Stimulated activated naive CD8-positive, alpha-beta T cell treated with anti-CD3 and anti-CD28 coated beads, Interleukin-15, amount 100 ng/mL, for 72 hours (primary cell): ENCODE measurements around the gene EGR4.
A peak's percentile ranks its signal among the peaks of the same experiment; 100 is the strongest.

Source experiments
- ATAC-seq: fragments of 150-1000 bp; cut with Tn5 transposase; 2 replicates; pipeline ENCODE4 v1.10.0; 2021; ENCODE audit warnings: mild to moderate bottlenecking, moderate library complexity
- DNase-seq, 2 donors: peaks; one replicate each; pipeline ENCODE4 v3.0.0; 2021 to 2022
- H3K27ac Mint-ChIP-seq, 2 donors: one replicate each; pipeline ENCODE4 v1.8.0; 2022; ENCODE audit warnings: mild to moderate bottlenecking in 2 of 2, mixed read lengths in 2 of 2, moderate library complexity in 2 of 2
- H3K27me3 Mint-ChIP-seq: one replicate; pipeline ENCODE4 v1.8.0; 2022; ENCODE audit warnings: mixed read lengths
- H3K4me1 Mint-ChIP-seq: one replicate; pipeline ENCODE4 v1.8.0; 2022; ENCODE audit warnings: mild to moderate bottlenecking, mixed read lengths
- H3K4me3 Mint-ChIP-seq, 2 donors: one replicate each; pipeline ENCODE4 v1.8.0; 2022; ENCODE audit warnings: mild to moderate bottlenecking in 2 of 2, mixed read lengths in 2 of 2, moderate library complexity in 1 of 2
- H3K9me3 Mint-ChIP-seq, 2 donors: one replicate each; pipeline ENCODE4 v1.8.0; 2022; ENCODE audit warnings: mixed read lengths in 2 of 2

The EGR4 gene

GRCh38 chr2:73294239-73294638 is 891 bp upstream of the EGR4 start:
- ATAC-seq (no peak), DNase-seq (no peak)
- peaks cover 86% of the 10 kb centered on the region for H3K27me3 Mint-ChIP-seq
- peak overlapping the region in 1 of 2 donors; percentile 86 for H3K4me3 Mint-ChIP-seq
- H3K27ac Mint-ChIP-seq: no peak overlapping the region
- H3K4me1 Mint-ChIP-seq: peaks cover 26% of the 10 kb centered on the region
- H3K9me3 Mint-ChIP-seq: no peaks in the 10 kb centered on the region

GRCh38 chr2:73292906-73293533 is 328 bp downstream of the EGR4 start:
- peak; percentile 6 for ATAC-seq
- H3K27ac Mint-ChIP-seq: no peak overlapping the region
- peak in 1 of 2 donors; percentile 20 for DNase-seq

GRCh38 chr2:73292316-73292905 is 937 bp downstream of the EGR4 start:
- ATAC-seq: no peak
- Mint-ChIP-seq H3K27me3 (peaks cover 87% of the 10 kb centered on the region), H3K27ac (peak overlapping the region in 1 of 2 donors; percentile 69), H3K9me3 (no peaks in the 10 kb centered on the region), H3K4me3 (peak overlapping the region; percentile 74 to 75), H3K4me1 (peaks cover 26% of the 10 kb centered on the region)
- DNase-seq: no peak

More at GRCh38 chr2:73292906-73293533, 328 bp downstream of the EGR4 start:
- Mint-ChIP-seq H3K4me1 (peaks cover 26% of the 10 kb centered on the region), H3K4me3 (peak overlapping the region; percentile 83 to 86), H3K9me3 (no peaks in the 10 kb centered on the region), H3K27me3 (peaks cover 91% of the 10 kb centered on the region)

GRCh38 chr2:73291461-73292315 is 1.7 kb downstream of the EGR4 start:
- H3K27me3 Mint-ChIP-seq: peaks cover 80% of the 10 kb centered on the region
- H3K9me3 Mint-ChIP-seq: no peaks in the 10 kb centered on the region
- H3K4me3 Mint-ChIP-seq: peak overlapping the region; percentile 74
- H3K4me1 Mint-ChIP-seq: peaks cover 26% of the 10 kb centered on the region
- peak overlapping the region in 1 of 2 donors; percentile 69 for H3K27ac Mint-ChIP-seq
- DNase-seq (peak; percentile 23 to 51), ATAC-seq (peak; percentile 5)

GRCh38 chr2:73291093-73291460 is 2.3 kb downstream of the EGR4 start:
- H3K27ac Mint-ChIP-seq: no peak overlapping the region
- ATAC-seq (peak; percentile 11), DNase-seq (peak; percentile 53 to 54)
- peak overlapping the region; percentile 74 for H3K4me3 Mint-ChIP-seq
- H3K9me3 Mint-ChIP-seq: no peaks in the 10 kb centered on the region
- peaks cover 73% of the 10 kb centered on the region for H3K27me3 Mint-ChIP-seq
- H3K4me1 Mint-ChIP-seq: peaks cover 26% of the 10 kb centered on the region

GRCh38 chr2:73290049-73290839 is 3.1 kb downstream of the EGR4 start:
- Mint-ChIP-seq H3K9me3 (no peaks in the 10 kb centered on the region), H3K4me3 (peak overlapping the region; percentile 5 to 74), H3K27me3 (peaks cover 65% of the 10 kb centered on the region), H3K4me1 (peaks cover 34% of the 10 kb centered on the region), H3K27ac (no peak overlapping the region)
- ATAC-seq (no peak), DNase-seq (peak; percentile 37 to 60)

- DNase-seq: no peak
- Mint-ChIP-seq H3K27me3 (peaks cover 56% of the 10 kb centered on the region), H3K9me3 (no peaks in the 10 kb centered on the region), H3K27ac (no peak overlapping the region), H3K4me1 (peaks cover 38% of the 10 kb centered on the region), H3K4me3 (no peak overlapping the region)
- ATAC-seq: no peak
Measured at GRCh38 chr2:73289304-73289703, 4.0 kb downstream of the EGR4 start.

GRCh38 chr2:73286134-73286655 is 7.2 kb downstream of the EGR4 start:
- no peak for ATAC-seq
- H3K27me3 Mint-ChIP-seq: peaks cover 33% of the 10 kb centered on the region
- DNase-seq: no peak
- H3K4me3 Mint-ChIP-seq: no peak overlapping the region
- H3K9me3 Mint-ChIP-seq: no peaks in the 10 kb centered on the region
- H3K4me1 Mint-ChIP-seq: peaks cover 32% of the 10 kb centered on the region
- no peak overlapping the region for H3K27ac Mint-ChIP-seq

GRCh38 chr2:73285159-73285739 is 8.1 kb downstream of the EGR4 start:
- Mint-ChIP-seq H3K27ac (peak overlapping the region in 1 of 2 donors; percentile 87), H3K4me1 (peaks cover 32% of the 10 kb centered on the region), H3K4me3 (peak overlapping the region; percentile 67 to 76), H3K9me3 (no peaks in the 10 kb centered on the region), H3K27me3 (peaks cover 24% of the 10 kb centered on the region)
- DNase-seq (peak in 1 of 2 donors; percentile 59), ATAC-seq (peak; percentile 66)

GRCh38 chr2:73284296-73285158 is 8.8 kb downstream of the EGR4 start, which contains the start of gene FBXO41:
TSS of gene FBXO41 (minus strand) at chr2:73284478. CDS start at chr2:73269630, 14,848 bp downstream.
- Mint-ChIP-seq H3K9me3 (no peaks in the 10 kb centered on the region), H3K27me3 (peaks cover 17% of the 10 kb centered on the region), H3K4me1 (peaks cover 33% of the 10 kb centered on the region), H3K27ac (peak within 1 kb of the TSS; percentile 71 to 87), H3K4me3 (peak within 1 kb of the TSS; percentile 75 to 76)
- DNase-seq (peak; percentile 74 to 81), ATAC-seq (peak; percentile 87)

- peak overlapping the region; percentile 10 to 17 for H3K27ac Mint-ChIP-seq
- H3K4me1 Mint-ChIP-seq: peaks cover 39% of the 10 kb centered on the region
- DNase-seq (peak in 1 of 2 donors; percentile 34), ATAC-seq (peak; percentile 41)
- H3K4me3 Mint-ChIP-seq: peak overlapping the region; percentile 75 to 76
- no peaks in the 10 kb centered on the region for H3K9me3 Mint-ChIP-seq
- H3K27me3 Mint-ChIP-seq: peaks cover 9% of the 10 kb centered on the region
Measured at GRCh38 chr2:73283545-73284295, 9.6 kb downstream of the EGR4 start.

- no peaks in the 10 kb centered on the region for H3K9me3 Mint-ChIP-seq
- peak overlapping the region; percentile 75 to 76 for H3K4me3 Mint-ChIP-seq
- H3K27ac Mint-ChIP-seq: peak overlapping the region; percentile 10 to 17
- ATAC-seq: no peak
- peaks cover 44% of the 10 kb centered on the region for H3K4me1 Mint-ChIP-seq
- peaks cover 2% of the 10 kb centered on the region for H3K27me3 Mint-ChIP-seq
- DNase-seq: no peak
Measured at GRCh38 chr2:73282924-73283544, 10.3 kb downstream of the EGR4 start.

GRCh38 chr2:73281244-73281643 is 12.1 kb downstream of the EGR4 start:
- peaks cover 44% of the 10 kb centered on the region for H3K4me1 Mint-ChIP-seq
- H3K4me3 Mint-ChIP-seq: no peak overlapping the region
- H3K27me3 Mint-ChIP-seq: no peaks in the 10 kb centered on the region
- ATAC-seq (no peak), DNase-seq (no peak)
- H3K27ac Mint-ChIP-seq: no peak overlapping the region
- no peaks in the 10 kb centered on the region for H3K9me3 Mint-ChIP-seq
